Left ventricle myocardium inferior (tissue), 1 donor: ENCODE measurements around the gene TIFAB. TPM values are rescaled to one million over a fixed set of nuclear protein-coding genes. Genes with fewer than 3 reads are reported as not detected.

Experiments used
- DNase-seq: peaks from one replicate; pipeline ENCODE4 v3.0.0-alpha.2; 2020
- H3K27ac ChIP-seq: fragments of 200-600 bp; replicated peaks from 2 replicates; pipeline ENCODE4 v1.8.0; 2021
- H3K27me3 ChIP-seq: fragments of 200-600 bp; 2 replicates; pipeline ENCODE4 v1.8.0; 2021; ENCODE audit warnings: low read depth
- H3K36me3 ChIP-seq: fragments of 200-600 bp; 2 replicates; pipeline ENCODE4 v1.8.0; 2021
- H3K4me1 ChIP-seq: fragments of 200-600 bp; 2 replicates; pipeline ENCODE4 v1.8.0; 2021
- H3K4me3 ChIP-seq: fragments of 200-600 bp; 2 replicates; pipeline ENCODE4 v1.8.0; 2021; ENCODE audit warnings: mild to moderate bottlenecking, moderate library complexity
- H3K9me3 ChIP-seq: fragments of 200-600 bp; replicated peaks from 2 replicates; pipeline ENCODE4 v1.8.0; 2021
- CTCF ChIP-seq: fragments of 200-600 bp; IDR thresholded peaks from 2 replicates; pipeline ENCODE4 v1.8.0; 2021; ENCODE audit warnings: antibody characterized with exemption, mild to moderate bottlenecking, borderline replicate concordance
- intact Hi-C: fragments of 100-400 bp; cut with micrococcal nuclease; formaldehyde crosslinking; loops from one replicate; pipeline ENCODE4 v1.11.0; 2022
- total RNA-seq: library from RNA; stranded (reverse); fragmentation: NEBNext Ultra II Directional; extraction: Animal tissue kit (Norgen Biotek cat#: 25700); gene quantifications from one replicate; pipeline ENCODE4 v1.2.1, GENCODE V29; 2021
- donor health status: DM: no; HTN: yes; CAD: no; lungs with severe emphysema.

Gene TIFAB
- total RNA-seq, 1 donor from 2014 or later, result not detected

- Histone ChIP-seq H3K27ac (no peak overlapping the region), H3K9me3 (peaks cover 17% of the 10 kb centered on the region), H3K4me3 (no peak overlapping the region), H3K36me3 (no peaks in the 10 kb centered on the region), H3K4me1 (peaks cover 14% of the 10 kb centered on the region), H3K27me3 (no peaks in the 10 kb centered on the region)
- intact Hi-C loops, result no loop called here
- DNase-seq, result no peak
- no peak for TF ChIP-seq CTCF
Measured at GRCh38 chr5:135423146-135423845, 28.9 kb downstream of the TIFAB start.

- no peaks in the 10 kb centered on the region for H3K36me3 ChIP-seq
- H3K27ac ChIP-seq, result no peak overlapping the region
- H3K4me1 ChIP-seq, result peaks cover 14% of the 10 kb centered on the region
- no peak for TF ChIP-seq CTCF
- no peaks in the 10 kb centered on the region for H3K27me3 ChIP-seq
- intact Hi-C loops, result no loop called here
- DNase-seq, result no peak
- no peak overlapping the region for H3K4me3 ChIP-seq
- H3K9me3 ChIP-seq, result peaks cover 14% of the 10 kb centered on the region
Measured at GRCh38 chr5:135422419-135422818, 29.7 kb downstream of the TIFAB start.

- TF ChIP-seq CTCF, result no peak
- Histone ChIP-seq H3K4me1 (no peaks in the 10 kb centered on the region), H3K4me3 (no peak overlapping the region), H3K27ac (no peak overlapping the region), H3K27me3 (no peaks in the 10 kb centered on the region), H3K36me3 (no peaks in the 10 kb centered on the region), H3K9me3 (peaks cover 14% of the 10 kb centered on the region)
- intact Hi-C loops, result no loop called here
- DNase-seq, result no peak
Measured at GRCh38 chr5:135417083-135417482, 35.1 kb downstream of the TIFAB start.

GRCh38 chr5:135405082-135405481 is 47.1 kb downstream of the TIFAB start:
- no peak for TF ChIP-seq CTCF
- Histone ChIP-seq H3K9me3 (peaks cover 7% of the 10 kb centered on the region), H3K4me1 (no peaks in the 10 kb centered on the region), H3K27ac (no peak overlapping the region), H3K36me3 (no peaks in the 10 kb centered on the region), H3K4me3 (no peak overlapping the region), H3K27me3 (no peaks in the 10 kb centered on the region)
- DNase-seq, result no peak
- intact Hi-C loops, result no loop called here

- Histone ChIP-seq H3K27me3 (no peaks in the 10 kb centered on the region), H3K27ac (no peak overlapping the region), H3K9me3 (peaks cover 7% of the 10 kb centered on the region), H3K4me3 (no peak overlapping the region), H3K4me1 (peaks cover 25% of the 10 kb centered on the region), H3K36me3 (no peaks in the 10 kb centered on the region)
- intact Hi-C loops, result no loop called here
- TF ChIP-seq CTCF, result no peak
- no peak for DNase-seq
Measured at GRCh38 chr5:135402031-135402430, 50.1 kb downstream of the TIFAB start.
